NOMO-1 treated with DMSO at 0.1 percent for 48 hours (cell line): Measurements from ENCODE around the gene PRLR.

Source experiments
- DNase-seq: peaks from one replicate; lab custom pipeline; 2025; ENCODE audit not compliant: unreplicated experiment; lab: John Stamatoyannopoulos, UW

PRLR gene

GRCh38 chr5:35236770-35237169, 6.5 kb upstream of the PRLR start:
- DNase-seq = no peak

- DNase-seq = no peak
These were observed 3.3 kb upstream of the PRLR start for GRCh38 chr5:35233601-35234000.

- DNase-seq = no peak
These were observed 2.8 kb upstream of the PRLR start for GRCh38 chr5:35233121-35233520.

- DNase-seq = no peak
These were observed 1.8 kb upstream of the PRLR start for GRCh38 chr5:35232124-35232523.

GRCh38 chr5:35229076-35230037, 930 bp downstream of the PRLR start:
- peak; percentile 85 for DNase-seq

GRCh38 chr5:35228310-35228709, 2.0 kb downstream of the PRLR start:
- DNase-seq = no peak

- no peak for DNase-seq
These were observed 2.6 kb downstream of the PRLR start for GRCh38 chr5:35227720-35228119.

- DNase-seq = no peak
These were observed 6.4 kb downstream of the PRLR start for GRCh38 chr5:35223787-35224395.

GRCh38 chr5:35220967-35221366, 9.3 kb downstream of the PRLR start:
- DNase-seq = peak; percentile 25

- DNase-seq = no peak
These were observed 11.3 kb downstream of the PRLR start for GRCh38 chr5:35218981-35219380.

GRCh38 chr5:35214051-35214450, 16.2 kb downstream of the PRLR start:
- no peak for DNase-seq

- DNase-seq = peak; percentile 21
These were observed 16.7 kb downstream of the PRLR start for GRCh38 chr5:35213608-35214007.

- DNase-seq = peak; percentile 88
These were observed 17.9 kb downstream of the PRLR start for GRCh38 chr5:35212122-35212982.

- no peak for DNase-seq
These were observed 20.4 kb downstream of the PRLR start for GRCh38 chr5:35209862-35210261.

GRCh38 chr5:35205606-35206005, 24.7 kb downstream of the PRLR start:
- DNase-seq = no peak

- DNase-seq = no peak
These were observed 25.1 kb downstream of the PRLR start for GRCh38 chr5:35205186-35205585.

GRCh38 chr5:35203403-35203802, 26.9 kb downstream of the PRLR start:
- no peak for DNase-seq

GRCh38 chr5:35202319-35203111, 27.8 kb downstream of the PRLR start:
- peak; percentile 37 for DNase-seq

GRCh38 chr5:35201291-35201690, 29.0 kb downstream of the PRLR start:
- no peak for DNase-seq

GRCh38 chr5:35199886-35200285, 30.4 kb downstream of the PRLR start:
- DNase-seq = no peak

GRCh38 chr5:35198686-35199085, 31.6 kb downstream of the PRLR start:
- no peak for DNase-seq
